Measurements from ENCODE around the gene PLEK.

DNA sequence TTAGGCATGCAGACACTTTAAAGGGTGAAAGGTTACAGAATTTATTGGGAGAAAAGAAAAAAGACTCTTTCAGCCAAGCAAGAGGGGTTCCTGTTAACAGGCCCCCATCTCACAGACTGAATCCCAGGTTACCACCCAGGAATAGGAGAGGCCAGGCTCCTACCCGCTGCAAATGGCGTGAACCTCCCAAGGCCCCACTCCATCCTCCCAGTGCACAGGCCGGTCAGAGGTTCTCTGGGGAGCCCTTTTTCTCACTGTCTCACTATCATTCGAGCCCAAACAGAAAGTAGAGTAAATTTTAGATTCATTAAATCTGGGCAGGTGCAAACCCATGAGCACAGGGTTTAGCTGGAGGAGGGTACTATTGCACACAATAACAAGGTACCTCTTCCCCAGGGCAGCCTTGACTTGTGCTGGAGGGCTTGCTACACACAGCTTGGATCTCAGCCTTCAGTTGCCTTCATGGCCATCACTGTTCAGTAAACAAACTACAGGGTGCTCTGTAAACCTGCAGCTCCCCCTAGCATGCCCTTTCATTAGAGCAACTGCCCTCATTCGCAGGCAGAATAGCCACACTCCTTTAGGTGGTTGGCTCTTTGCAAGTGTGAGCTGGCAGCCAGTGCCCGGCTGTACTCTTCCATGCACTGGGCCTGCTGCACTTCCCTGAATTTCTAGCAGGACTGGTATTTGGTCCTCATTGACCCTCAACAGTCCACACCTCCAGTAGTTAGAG, 7.3 kb upstream of the PLEK start:
- TF ChIP-seq CTCF (IDR thresholded peaks at IDR 0.05; ENCODE audit: extremely low read depth in 1 of 2, insufficient read depth in 1 of 2, low read depth in 1 of 2, low read length in 2 of 2) = peak; percentile 23 to 57
- TF ChIP-seq POLR2AphosphoS5 (IDR thresholded peaks at IDR 0.05; ENCODE audit: insufficient read depth, low read depth, low read length) = no peak
